Stimulated activated CD4-positive, alpha-beta T cell treated with anti-CD3 and anti-CD28 coated beads, TNF-alpha, amount 100 ng/mL, for 24 hours (primary cell): Measurements from ENCODE around the gene ANKS1B.

Source experiments
- DNase-seq, 3 experiments: peaks; one replicate each; pipeline ENCODE4 v3.0.0-alpha.2; 2020; ENCODE audit warnings: low read depth in 3 of 3

Gene ANKS1B

GRCh38 chr12:99453836-99454538, 530.7 kb downstream of the ANKS1B start:
- DNase-seq, result no peak

GRCh38 chr12:99450036-99450630, 534.6 kb downstream of the ANKS1B start:
- DNase-seq, result no peak

GRCh38 chr12:99444859-99445316, 539.8 kb downstream of the ANKS1B start:
- no peak for DNase-seq

GRCh38 chr12:99442758-99443157, 542.0 kb downstream of the ANKS1B start:
- no peak for DNase-seq

- no peak for DNase-seq
Measured at GRCh38 chr12:99439399-99439798, 545.3 kb downstream of the ANKS1B start.

- DNase-seq, result no peak
Measured at GRCh38 chr12:99436584-99436983, 548.2 kb downstream of the ANKS1B start.

- no peak for DNase-seq
Measured at GRCh38 chr12:99435095-99435791, 549.5 kb downstream of the ANKS1B start.

- no peak for DNase-seq
Measured at GRCh38 chr12:99433155-99433554, 551.6 kb downstream of the ANKS1B start.

GRCh38 chr12:99431203-99431602, 553.5 kb downstream of the ANKS1B start:
- no peak for DNase-seq

- DNase-seq, result no peak
Measured at GRCh38 chr12:99427104-99427503, 557.6 kb downstream of the ANKS1B start.

GRCh38 chr12:99418379-99418778, 566.4 kb downstream of the ANKS1B start:
- no peak for DNase-seq

- DNase-seq, result no peak
Measured at GRCh38 chr12:99413751-99414150, 571.0 kb downstream of the ANKS1B start.

- DNase-seq, result no peak
Measured at GRCh38 chr12:99393763-99394162, 591.0 kb downstream of the ANKS1B start.

GRCh38 chr12:99392091-99392850, 592.5 kb downstream of the ANKS1B start:
- no peak for DNase-seq

GRCh38 chr12:99390707-99391106, 594.0 kb downstream of the ANKS1B start:
- DNase-seq, result no peak

GRCh38 chr12:99389751-99390150, 595.0 kb downstream of the ANKS1B start:
- DNase-seq, result no peak

- no peak for DNase-seq
Measured at GRCh38 chr12:99388671-99389195, 596.0 kb downstream of the ANKS1B start.

- DNase-seq, result no peak
Measured at GRCh38 chr12:99387661-99388060, 597.1 kb downstream of the ANKS1B start.

GRCh38 chr12:99386907-99387306, 597.8 kb downstream of the ANKS1B start:
- no peak for DNase-seq

- no peak for DNase-seq
Measured at GRCh38 chr12:99383258-99383657, 601.5 kb downstream of the ANKS1B start.

- no peak for DNase-seq
Measured at GRCh38 chr12:99381992-99382391, 602.7 kb downstream of the ANKS1B start.

- no peak for DNase-seq
Measured at GRCh38 chr12:99380701-99381100, 604.0 kb downstream of the ANKS1B start.
